Measurements from ENCODE around the gene UPP2.

The UPP2 gene

DNA sequence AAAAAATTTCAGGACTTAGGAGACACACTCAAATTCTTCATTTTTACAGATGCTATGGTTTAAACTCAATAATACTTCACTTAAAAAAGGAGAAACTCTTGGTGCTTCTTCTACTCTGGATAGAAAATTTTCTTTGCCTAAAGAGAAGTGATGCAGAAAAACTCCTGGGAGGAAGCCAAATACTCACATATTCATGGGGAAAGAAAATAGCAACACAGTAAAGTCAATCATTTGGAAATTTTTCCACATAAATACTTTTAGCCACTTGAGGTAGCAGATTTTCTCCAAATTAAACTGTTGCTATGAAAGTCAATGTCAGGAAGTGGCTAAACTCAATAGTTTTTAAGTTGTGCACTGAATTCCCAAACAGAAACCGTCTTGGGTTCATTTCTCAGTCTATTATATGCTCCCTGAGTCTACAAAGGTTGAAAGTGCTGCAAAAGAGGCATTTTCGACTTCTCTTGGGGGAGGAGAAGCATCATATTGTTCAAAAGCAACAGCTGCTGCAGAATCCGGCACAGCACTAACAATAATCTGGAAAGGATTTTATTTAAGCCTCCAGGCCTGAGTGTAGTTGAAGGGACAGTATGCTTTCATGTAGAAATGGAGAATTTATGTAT is 81.1 kb downstream of the UPP2 start:
- Histone ChIP-seq H3K4me3 (ENCODE audit: low read length) (no peak overlapping the region), H3K27me3 (ENCODE audit: insufficient read depth, low read length) (no peaks in the 10 kb centered on the region), H3K9me3 (ENCODE audit: insufficient read depth, low read depth, low read length) (no peaks in the 10 kb centered on the region), H3K36me3 (ENCODE audit: insufficient read depth, low read length) (no peaks in the 10 kb centered on the region), H3K27ac (ENCODE audit: low read depth, low read length) (no peak overlapping the region), H3K4me1 (ENCODE audit: insufficient read depth, low read length) (no peaks in the 10 kb centered on the region), H3K9ac (ENCODE audit: low read depth, low read length) (no peak overlapping the region)
- WGBS, result 93% methylated on average over 3 of the region's 3 CpGs

GRCh38 chr2:158184001-158184400 is 82.3 kb downstream of the UPP2 start:
- Histone ChIP-seq H3K27me3 (ENCODE audit: insufficient read depth, low read length) (no peaks in the 10 kb centered on the region), H3K36me3 (ENCODE audit: insufficient read depth, low read length) (no peaks in the 10 kb centered on the region), H3K9ac (ENCODE audit: low read depth, low read length) (no peak overlapping the region), H3K9me3 (ENCODE audit: insufficient read depth, low read depth, low read length) (no peaks in the 10 kb centered on the region), H3K4me3 (ENCODE audit: low read length) (no peak overlapping the region), H3K4me1 (ENCODE audit: insufficient read depth, low read length) (no peaks in the 10 kb centered on the region; the same call in 1 of the 2 replicates), H3K27ac (ENCODE audit: low read depth, low read length) (no peak overlapping the region)
- WGBS, result 50% methylated on average over 1 of the region's 1 CpG

DNA sequence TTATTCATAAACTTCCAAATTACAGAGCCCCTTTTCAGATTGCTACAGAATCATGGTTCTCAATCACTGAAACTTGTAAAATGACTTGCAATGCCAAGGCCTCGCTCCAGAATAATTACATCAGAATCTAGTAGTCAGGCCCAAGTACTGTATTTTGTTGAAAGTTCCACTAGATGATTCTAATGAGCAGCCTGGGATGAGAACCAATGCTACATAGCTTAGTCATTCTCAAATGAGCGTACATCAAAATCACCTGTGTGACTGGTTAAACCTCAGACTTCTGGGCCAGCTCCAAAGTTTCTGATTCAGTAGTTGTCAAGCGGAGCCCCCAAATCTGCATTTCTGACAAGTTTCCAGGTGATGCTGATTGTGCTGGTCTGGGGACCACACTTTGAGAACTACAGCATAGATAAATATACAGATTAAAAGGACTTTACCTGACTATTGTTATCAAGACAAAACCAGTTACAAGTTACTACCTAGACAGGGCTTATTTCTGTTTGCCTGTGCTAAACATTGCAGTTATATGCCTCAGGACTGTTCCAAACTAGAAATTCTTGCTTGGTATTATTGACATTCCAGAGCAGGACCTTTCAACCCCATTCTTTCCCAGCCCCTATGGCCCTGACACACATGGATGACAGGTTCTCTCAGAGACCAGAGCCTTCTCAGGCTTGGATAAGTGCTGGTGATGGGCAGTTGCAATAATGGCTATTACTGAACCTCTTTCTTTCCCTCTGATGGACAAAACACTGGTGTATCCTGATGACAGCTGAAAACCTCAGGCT is 83.1 kb downstream of the UPP2 start:
- Histone ChIP-seq H3K36me3 (ENCODE audit: insufficient read depth, low read length) (no peaks in the 10 kb centered on the region), H3K27ac (ENCODE audit: low read depth, low read length) (no peak overlapping the region), H3K27me3 (ENCODE audit: insufficient read depth, low read length) (no peaks in the 10 kb centered on the region)

More for the DNA sequence above, 83.1 kb downstream of the UPP2 start:
- no peaks in the 10 kb centered on the region; the same call in 1 of the 2 replicates for H3K4me1 ChIP-seq (ENCODE audit: insufficient read depth, low read length)
- WGBS, result 91% methylated on average over 3 of the region's 3 CpGs
- H3K9me3 ChIP-seq (ENCODE audit: insufficient read depth, low read depth, low read length), result no peaks in the 10 kb centered on the region
- no peak overlapping the region for H3K4me3 ChIP-seq (ENCODE audit: low read length)
- no peak overlapping the region for H3K9ac ChIP-seq (ENCODE audit: low read depth, low read length)
